Measurements from ENCODE around the gene ATG4C.
"Not testable (repeated sequence)": the region's sequence is repeated elsewhere in the genome, so short reads cannot be mapped to it uniquely, and the experiment has no call there.

- not testable (repeated sequence) for TF ChIP-seq CTCF (conservative IDR thresholded peaks at IDR 0.05); ZFX (IDR thresholded peaks at IDR 0.05)
Measured at GRCh38 chr1:62756255-62756884, 27.6 kb upstream of the ATG4C start.
